ENCODE measurements around the gene BASP1.

GRCh38 chr5:17185349-17185748 lies 32.1 kb upstream of the BASP1 start:
- TF ChIP-seq CTCF (IDR thresholded peaks at IDR 0.05; ENCODE audit: poor library complexity, severe bottlenecking) (no peak), EZH2 (IDR thresholded peaks at IDR 0.05; ENCODE audit: borderline replicate concordance, insufficient read depth, low read length, poor library complexity, severe bottlenecking) (no peak), EP300 (conservative IDR thresholded peaks at IDR 0.05; ENCODE audit: poor library complexity, severe bottlenecking) (no peak), TAF1 (IDR thresholded peaks at IDR 0.05; ENCODE audit: low read depth) (no peak), MXI1 (conservative IDR thresholded peaks at IDR 0.05; ENCODE audit: poor library complexity, severe bottlenecking) (no peak), SMC3 (conservative IDR thresholded peaks at IDR 0.05; ENCODE audit: poor library complexity) (no peak), RAD21 (conservative IDR thresholded peaks at IDR 0.05) (no peak), REST (IDR thresholded peaks at IDR 0.05; ENCODE audit: borderline replicate concordance) (no peak)

Measured in neural cell (in vitro differentiated cells).